GM12873 (cell line): ENCODE results near the gene HTT.

Experiments
- CTCF ChIP-seq: IDR thresholded peaks from 2 replicates; pipeline ENCODE4 v1.5.1; 2012; ENCODE audit warnings: low read depth, mild to moderate bottlenecking, moderate library complexity, low read length, control low read depth; ENCODE audit not compliant: insufficient read depth; ENCODE audit errors: missing control alignments

Gene HTT

GRCh38 chr4:3232001-3232400 lies 157.5 kb downstream of the HTT start:
- TF ChIP-seq CTCF: no peak

GRCh38 chr4:3232871-3233271 lies 158.4 kb downstream of the HTT start:
- no peak for TF ChIP-seq CTCF

GRCh38 chr4:3233391-3234071 lies 159.1 kb downstream of the HTT start:
- TF ChIP-seq CTCF: no peak

- no peak for TF ChIP-seq CTCF
Measured at GRCh38 chr4:3234171-3235029, 159.9 kb downstream of the HTT start.

- TF ChIP-seq CTCF: no peak
Measured at GRCh38 chr4:3235030-3235345, 160.5 kb downstream of the HTT start.

- TF ChIP-seq CTCF: no peak
Measured at GRCh38 chr4:3235581-3235980, 161.1 kb downstream of the HTT start.

- no peak for TF ChIP-seq CTCF
Measured at GRCh38 chr4:3236326-3236878, 161.9 kb downstream of the HTT start.
